ENCODE results near the gene DDOST.

DDOST gene

DNA sequence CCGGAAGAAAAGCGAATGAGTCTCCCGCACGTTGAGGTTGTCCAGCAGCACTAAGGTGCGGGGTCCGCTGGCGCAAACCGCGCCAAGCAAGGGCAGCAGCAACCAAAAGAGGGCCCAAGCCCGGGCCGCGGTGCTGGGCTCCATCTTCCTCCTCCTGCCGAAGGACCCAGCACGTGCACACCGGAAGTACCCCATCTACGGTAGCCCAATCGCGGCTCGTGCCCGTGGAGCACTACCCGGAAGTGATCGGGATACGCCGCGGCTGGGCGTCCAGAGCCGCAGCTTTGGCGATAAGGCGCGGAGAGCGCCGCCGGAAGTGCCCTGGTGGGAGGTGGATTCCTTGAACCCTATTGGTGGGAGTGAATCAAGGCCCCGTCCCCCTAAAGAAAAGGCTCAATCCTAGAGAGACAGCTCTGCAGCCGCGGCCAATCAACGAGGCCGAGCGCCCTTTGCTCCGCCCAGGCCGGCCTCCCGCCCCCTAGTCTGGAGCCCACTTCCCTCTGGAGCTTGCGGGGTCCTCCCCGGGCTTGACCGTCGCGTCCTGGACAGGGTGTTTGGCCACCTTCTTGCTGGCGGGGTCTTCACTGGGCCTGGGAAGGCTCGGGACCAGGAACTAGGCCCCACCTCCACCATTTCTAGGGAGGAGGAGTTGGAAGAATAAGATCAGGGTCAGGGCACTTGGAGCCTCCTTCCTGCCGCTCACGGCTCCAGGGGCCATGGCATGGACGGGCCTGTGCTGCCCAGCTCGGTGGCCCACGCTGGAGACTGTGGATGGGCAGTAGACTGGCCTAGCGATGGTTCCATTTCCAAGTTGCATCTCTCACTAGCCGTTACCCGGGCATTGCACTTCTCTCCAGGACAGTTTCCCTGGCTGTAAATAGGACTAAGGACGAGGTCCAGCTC, at the start of gene DDOST:
DDOST (minus strand) TSS at position 163 of the 903 bp plus-strand sequence; CDS start at position 144, 19 bp downstream.
- TF ChIP-seq TCF12 (IDR thresholded peaks at IDR 0.05; ENCODE audit: low read depth) (no peak; the same call in 1 of the 2 replicates), CREB1 (IDR thresholded peaks at IDR 0.05; ENCODE audit: low read depth) (no peak), NFIC (IDR thresholded peaks at IDR 0.05) (no peak), TAF1 (IDR thresholded peaks at IDR 0.05; ENCODE audit: low read depth) (peak; percentile 47), ZBTB7A (IDR thresholded peaks at IDR 0.05; ENCODE audit: low read depth) (0 out of 2 replicates have a peak, but pooled peaks have one; percentile 66), TEAD4 (IDR thresholded peaks at IDR 0.05) (no peak), CEBPB (IDR thresholded peaks at IDR 0.05) (no peak), EGR1 (IDR thresholded peaks at IDR 0.05) (no peak)
- TF ChIP-seq, protein P1, sequence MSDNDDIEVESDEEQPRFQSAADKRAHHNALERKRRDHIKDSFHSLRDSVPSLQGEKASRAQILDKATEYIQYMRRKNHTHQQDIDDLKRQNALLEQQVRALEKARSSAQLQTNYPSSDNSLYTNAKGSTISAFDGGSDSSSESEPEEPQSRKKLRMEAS (IDR thresholded peaks at IDR 0.05): peak; percentile 54

DNA sequence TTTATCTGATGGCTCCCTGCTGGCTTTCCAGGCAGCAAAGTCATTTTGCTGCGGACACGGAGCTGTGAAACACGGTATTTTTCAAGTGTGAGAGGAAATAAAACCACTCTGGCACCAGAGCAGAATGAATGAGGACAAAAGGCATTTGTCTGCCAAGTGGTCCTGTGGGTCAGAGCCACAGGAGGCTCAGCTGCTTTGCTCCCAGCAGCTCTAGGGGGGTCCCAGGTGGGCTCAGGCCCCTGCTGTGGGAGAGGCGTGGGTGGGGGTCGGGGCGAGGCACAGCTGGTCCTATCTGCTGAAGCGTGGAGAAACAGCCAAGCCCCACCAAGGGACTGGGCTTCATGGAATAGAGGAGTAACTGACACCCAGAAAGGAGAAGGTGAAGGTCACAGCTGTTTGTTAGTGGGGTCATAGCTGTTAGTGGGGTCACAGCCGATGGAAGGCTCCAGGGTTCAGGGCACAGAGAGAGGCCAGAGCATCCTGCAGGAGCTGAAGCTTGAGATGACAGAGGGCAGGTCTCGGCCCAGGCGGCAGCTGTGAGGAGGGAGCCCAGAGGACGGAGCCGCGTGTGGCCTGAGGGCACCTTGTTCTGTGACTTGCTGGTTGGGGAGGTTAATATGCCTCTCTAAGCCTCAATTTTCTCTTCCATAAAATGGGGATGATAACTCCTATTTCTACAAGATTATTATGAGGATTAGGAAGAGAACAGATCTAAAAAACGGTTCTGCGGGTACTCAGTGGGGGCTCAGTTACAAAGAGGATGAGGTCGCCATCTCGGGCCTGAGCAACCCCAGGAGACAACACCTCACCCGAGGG, 49.5 kb upstream of the DDOST start:
- TF ChIP-seq EP300 (IDR thresholded peaks at IDR 0.05; ENCODE audit: borderline replicate concordance) (peak; percentile 65; the same call in 1 of the 2 replicates), TCF12 (IDR thresholded peaks at IDR 0.05; ENCODE audit: low read depth) (peak; percentile 90), ZBTB7A (IDR thresholded peaks at IDR 0.05; ENCODE audit: low read depth) (peak; percentile 98), TEAD4 (IDR thresholded peaks at IDR 0.05) (peak; percentile 30; the same call in 1 of the 2 replicates), FOXM1 (IDR thresholded peaks at IDR 0.05; ENCODE audit: borderline replicate concordance, low read depth) (no peak; the same call in 1 of the 2 replicates), CEBPB (IDR thresholded peaks at IDR 0.05) (no peak), CREB1 (IDR thresholded peaks at IDR 0.05; ENCODE audit: low read depth) (no peak), TAF1 (IDR thresholded peaks at IDR 0.05; ENCODE audit: low read depth) (no peak), YY1 (IDR thresholded peaks at IDR 0.05; ENCODE audit: low read depth) (no peak), NFIC (IDR thresholded peaks at IDR 0.05) (peak; percentile 80; the same call in 1 of the 2 replicates), RAD21 (IDR thresholded peaks at IDR 0.05; ENCODE audit: low read depth) (no peak), EGR1 (IDR thresholded peaks at IDR 0.05) (peak; percentile 65)
- TF ChIP-seq, protein P1 (IDR thresholded peaks at IDR 0.05): no peak
- TF ChIP-seq, protein P2, sequence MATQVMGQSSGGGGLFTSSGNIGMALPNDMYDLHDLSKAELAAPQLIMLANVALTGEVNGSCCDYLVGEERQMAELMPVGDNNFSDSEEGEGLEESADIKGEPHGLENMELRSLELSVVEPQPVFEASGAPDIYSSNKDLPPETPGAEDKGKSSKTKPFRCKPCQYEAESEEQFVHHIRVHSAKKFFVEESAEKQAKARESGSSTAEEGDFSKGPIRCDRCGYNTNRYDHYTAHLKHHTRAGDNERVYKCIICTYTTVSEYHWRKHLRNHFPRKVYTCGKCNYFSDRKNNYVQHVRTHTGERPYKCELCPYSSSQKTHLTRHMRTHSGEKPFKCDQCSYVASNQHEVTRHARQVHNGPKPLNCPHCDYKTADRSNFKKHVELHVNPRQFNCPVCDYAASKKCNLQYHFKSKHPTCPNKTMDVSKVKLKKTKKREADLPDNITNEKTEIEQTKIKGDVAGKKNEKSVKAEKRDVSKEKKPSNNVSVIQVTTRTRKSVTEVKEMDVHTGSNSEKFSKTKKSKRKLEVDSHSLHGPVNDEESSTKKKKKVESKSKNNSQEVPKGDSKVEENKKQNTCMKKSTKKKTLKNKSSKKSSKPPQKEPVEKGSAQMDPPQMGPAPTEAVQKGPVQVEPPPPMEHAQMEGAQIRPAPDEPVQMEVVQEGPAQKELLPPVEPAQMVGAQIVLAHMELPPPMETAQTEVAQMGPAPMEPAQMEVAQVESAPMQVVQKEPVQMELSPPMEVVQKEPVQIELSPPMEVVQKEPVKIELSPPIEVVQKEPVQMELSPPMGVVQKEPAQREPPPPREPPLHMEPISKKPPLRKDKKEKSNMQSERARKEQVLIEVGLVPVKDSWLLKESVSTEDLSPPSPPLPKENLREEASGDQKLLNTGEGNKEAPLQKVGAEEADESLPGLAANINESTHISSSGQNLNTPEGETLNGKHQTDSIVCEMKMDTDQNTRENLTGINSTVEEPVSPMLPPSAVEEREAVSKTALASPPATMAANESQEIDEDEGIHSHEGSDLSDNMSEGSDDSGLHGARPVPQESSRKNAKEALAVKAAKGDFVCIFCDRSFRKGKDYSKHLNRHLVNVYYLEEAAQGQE (IDR thresholded peaks at IDR 0.05; ENCODE audit: low read depth): no peak
- TF ChIP-seq, protein P3, sequence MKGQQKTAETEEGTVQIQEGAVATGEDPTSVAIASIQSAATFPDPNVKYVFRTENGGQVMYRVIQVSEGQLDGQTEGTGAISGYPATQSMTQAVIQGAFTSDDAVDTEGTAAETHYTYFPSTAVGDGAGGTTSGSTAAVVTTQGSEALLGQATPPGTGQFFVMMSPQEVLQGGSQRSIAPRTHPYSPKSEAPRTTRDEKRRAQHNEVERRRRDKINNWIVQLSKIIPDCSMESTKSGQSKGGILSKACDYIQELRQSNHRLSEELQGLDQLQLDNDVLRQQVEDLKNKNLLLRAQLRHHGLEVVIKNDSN (IDR thresholded peaks at IDR 0.05): no peak

DNA sequence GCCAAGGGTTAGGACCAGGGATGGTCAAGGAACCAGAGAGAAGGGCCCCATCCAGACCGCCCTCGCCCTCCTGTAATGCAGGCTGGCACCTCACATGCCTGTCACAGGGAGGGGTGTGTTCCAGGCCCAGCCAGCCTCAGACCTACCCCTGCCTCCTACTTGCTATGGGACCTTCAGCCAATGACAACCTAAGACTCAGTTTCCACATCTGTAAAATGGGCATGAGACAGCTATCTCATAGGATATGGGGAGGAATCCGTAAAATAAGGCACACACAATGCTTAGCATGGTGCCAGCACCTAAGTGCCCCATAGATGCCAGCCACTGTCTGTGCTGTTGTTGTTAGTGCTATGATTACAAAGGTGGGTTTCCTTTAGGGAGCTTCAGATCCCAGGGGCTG, 48.7 kb upstream of the DDOST start:
- TF ChIP-seq YY1 (IDR thresholded peaks at IDR 0.05; ENCODE audit: low read depth) (no peak), NFIC (IDR thresholded peaks at IDR 0.05) (no peak), EGR1 (IDR thresholded peaks at IDR 0.05) (no peak), CREB1 (IDR thresholded peaks at IDR 0.05; ENCODE audit: low read depth) (no peak), RAD21 (IDR thresholded peaks at IDR 0.05; ENCODE audit: low read depth) (no peak)
- TF ChIP-seq, protein P1 (IDR thresholded peaks at IDR 0.05): no peak
- TF ChIP-seq, protein P2 (IDR thresholded peaks at IDR 0.05; ENCODE audit: low read depth): no peak

DNA sequence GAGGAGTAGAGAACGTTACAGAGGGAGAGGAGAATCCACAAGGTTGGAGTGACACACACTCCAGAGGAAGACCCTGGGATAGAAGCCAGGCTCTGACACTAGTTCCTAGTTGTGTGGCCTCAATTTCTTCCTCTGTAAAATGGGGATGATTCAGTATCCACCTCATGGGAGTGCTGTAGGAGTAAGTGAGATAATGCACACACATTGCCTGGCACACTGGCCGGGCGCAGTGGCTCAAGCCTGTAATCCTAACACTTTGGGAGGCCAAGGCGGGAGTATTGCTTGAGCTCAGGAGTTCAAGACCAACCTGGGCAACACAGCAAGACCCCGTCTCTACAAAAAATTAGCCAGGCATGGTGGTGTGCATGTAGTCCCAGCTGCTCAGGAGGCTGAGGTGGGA, 47.7 kb upstream of the DDOST start:
- TF ChIP-seq CEBPB (IDR thresholded peaks at IDR 0.05) (no peak), NFIC (IDR thresholded peaks at IDR 0.05) (no peak)

DNA sequence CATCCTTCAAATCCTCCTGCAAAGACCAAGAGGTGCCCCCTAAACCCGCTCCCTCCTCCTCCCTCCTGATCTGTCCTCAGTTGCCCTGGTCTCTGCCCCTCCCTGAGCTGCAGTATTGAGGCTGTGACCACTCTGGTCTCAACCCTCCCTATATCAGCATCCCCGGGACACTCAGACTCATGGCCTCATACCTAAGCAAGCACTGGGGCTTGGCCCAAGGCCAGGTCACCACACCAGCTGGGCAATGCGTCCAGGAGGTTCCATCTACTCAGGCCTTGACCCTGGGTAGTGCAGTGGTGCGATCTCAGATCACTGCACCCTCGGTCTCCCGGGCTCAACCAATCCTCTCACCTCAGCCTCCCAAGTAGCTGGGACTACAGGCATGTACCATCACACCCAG, 46.9 kb upstream of the DDOST start:
- no peak for TF ChIP-seq EP300 (IDR thresholded peaks at IDR 0.05; ENCODE audit: borderline replicate concordance)
- TF ChIP-seq TEAD4 (IDR thresholded peaks at IDR 0.05): no peak
- TF ChIP-seq, protein P1 (IDR thresholded peaks at IDR 0.05): no peak
- TF ChIP-seq, protein P2 (IDR thresholded peaks at IDR 0.05; ENCODE audit: low read depth): no peak
- TF ChIP-seq FOXM1 (IDR thresholded peaks at IDR 0.05; ENCODE audit: borderline replicate concordance, low read depth): no peak
- TF ChIP-seq CREB1 (IDR thresholded peaks at IDR 0.05; ENCODE audit: low read depth): no peak
- TF ChIP-seq ZBTB7A (IDR thresholded peaks at IDR 0.05; ENCODE audit: low read depth): no peak
- TF ChIP-seq, protein P3 (IDR thresholded peaks at IDR 0.05): no peak
- TF ChIP-seq NFIC (IDR thresholded peaks at IDR 0.05): no peak
- no peak for TF ChIP-seq CEBPB (IDR thresholded peaks at IDR 0.05)
- no peak for TF ChIP-seq RAD21 (IDR thresholded peaks at IDR 0.05; ENCODE audit: low read depth)

All from Ishikawa (cell line).